NB4 (cell line): ENCODE measurements around the gene NT5C3B.

Experiments
- MYC ChIP-seq: IDR thresholded peaks from 2 replicates; pipeline ENCODE4 v1.6.1; 2011; ENCODE audit warnings: low read depth, low read length
- POLR2A ChIP-seq: IDR thresholded peaks from 2 replicates; pipeline ENCODE4 v1.6.1; 2011; ENCODE audit warnings: mild to moderate bottlenecking; ENCODE audit not compliant: insufficient read length; ENCODE audit errors: extremely low read depth
- TF ChIP-seq, protein P1 (sequence below): IDR thresholded peaks from one replicate; pipeline ENCODE4 v1.5.1; 2012; ENCODE audit warnings: low read depth, low read length
- TF ChIP-seq, protein P2 (sequence below): IDR thresholded peaks from 2 replicates; pipeline ENCODE4 v1.6.1; 2011; ENCODE audit warnings: low read depth, low read length

DNA sequence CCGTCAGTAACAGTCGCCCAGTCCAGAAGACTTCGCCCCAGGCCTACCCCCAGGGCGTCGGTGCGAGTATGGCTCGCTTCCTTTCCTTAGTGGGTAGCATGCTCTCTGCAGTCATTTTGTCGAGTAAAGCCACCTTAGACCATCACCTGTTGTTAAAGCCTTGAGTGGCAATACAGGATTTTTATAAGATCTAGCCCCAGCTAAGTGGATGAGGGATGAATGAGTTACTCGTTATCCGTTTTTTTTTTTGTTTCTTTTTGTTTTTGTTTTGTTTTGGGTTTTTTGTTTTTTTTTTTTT lies 29.5 kb upstream of the NT5C3B start:
- TF ChIP-seq, protein P1, sequence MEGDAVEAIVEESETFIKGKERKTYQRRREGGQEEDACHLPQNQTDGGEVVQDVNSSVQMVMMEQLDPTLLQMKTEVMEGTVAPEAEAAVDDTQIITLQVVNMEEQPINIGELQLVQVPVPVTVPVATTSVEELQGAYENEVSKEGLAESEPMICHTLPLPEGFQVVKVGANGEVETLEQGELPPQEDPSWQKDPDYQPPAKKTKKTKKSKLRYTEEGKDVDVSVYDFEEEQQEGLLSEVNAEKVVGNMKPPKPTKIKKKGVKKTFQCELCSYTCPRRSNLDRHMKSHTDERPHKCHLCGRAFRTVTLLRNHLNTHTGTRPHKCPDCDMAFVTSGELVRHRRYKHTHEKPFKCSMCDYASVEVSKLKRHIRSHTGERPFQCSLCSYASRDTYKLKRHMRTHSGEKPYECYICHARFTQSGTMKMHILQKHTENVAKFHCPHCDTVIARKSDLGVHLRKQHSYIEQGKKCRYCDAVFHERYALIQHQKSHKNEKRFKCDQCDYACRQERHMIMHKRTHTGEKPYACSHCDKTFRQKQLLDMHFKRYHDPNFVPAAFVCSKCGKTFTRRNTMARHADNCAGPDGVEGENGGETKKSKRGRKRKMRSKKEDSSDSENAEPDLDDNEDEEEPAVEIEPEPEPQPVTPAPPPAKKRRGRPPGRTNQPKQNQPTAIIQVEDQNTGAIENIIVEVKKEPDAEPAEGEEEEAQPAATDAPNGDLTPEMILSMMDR = no peak
- TF ChIP-seq POLR2A = peak; percentile 54
- TF ChIP-seq, protein P2, sequence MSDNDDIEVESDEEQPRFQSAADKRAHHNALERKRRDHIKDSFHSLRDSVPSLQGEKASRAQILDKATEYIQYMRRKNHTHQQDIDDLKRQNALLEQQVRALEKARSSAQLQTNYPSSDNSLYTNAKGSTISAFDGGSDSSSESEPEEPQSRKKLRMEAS = no peak
- TF ChIP-seq MYC = no peak
